ENCODE measurements around the gene TPM4.

Gene TPM4

GRCh38 chr19:16067205-16067938, 8.9 kb upstream of the TPM4 start:
- Histone ChIP-seq H4K20me1 (no peaks in the 10 kb centered on the region), H3K4me2 (peak overlapping the region in 9 of 11 experiments; percentile 9 to 68 (median 48); a peak in 11 of 22 replicates), H3K4me3 (no peak overlapping the region), H3K27me3 (no peaks in the 10 kb centered on the region), H3K27ac (peak overlapping the region in 9 of 11 experiments; percentile 23 to 59 (median 37); a peak in 11 of 22 replicates), H3K36me3 (no peaks in the 10 kb centered on the region), H3K9ac (peak overlapping the region in 6 of 11 experiments; percentile 3 to 32 (median 14); a peak in 6 of 22 replicates), H3K4me1 (peaks cover 43 to 83% (median 62%) of the 10 kb centered on the region in 10 experiments), H3K9me3 (replicated peaks in 1 of 11) (0 out of 22 replicates have a peak, but pooled peaks cover 0 to 3% (median 0%) of the 10 kb centered on the region in 11 experiments)
- TF ChIP-seq Cebpa-rat (IDR thresholded peaks at IDR 0.05): no peak

- Histone ChIP-seq H3K9me3 (replicated peaks in 1 of 11) (no peaks in the 10 kb centered on the region), H3K4me3 (no peak overlapping the region), H3K4me2 (no peak overlapping the region), H3K36me3 (no peaks in the 10 kb centered on the region), H3K4me1 (peaks cover 53 to 88% (median 71%) of the 10 kb centered on the region in 10 experiments), H3K9ac (no peak overlapping the region), H3K27me3 (no peaks in the 10 kb centered on the region), H4K20me1 (no peaks in the 10 kb centered on the region), H3K27ac (no peak overlapping the region)
- TF ChIP-seq Cebpa-rat (IDR thresholded peaks at IDR 0.05): no peak
These were observed 7.5 kb upstream of the TPM4 start for GRCh38 chr19:16068696-16069259.

GRCh38 chr19:16069813-16070365, 6.4 kb upstream of the TPM4 start:
- H4K20me1 ChIP-seq: no peaks in the 10 kb centered on the region
- H3K4me1 ChIP-seq: peaks cover 53 to 88% (median 70%) of the 10 kb centered on the region in 10 experiments
- H3K36me3 ChIP-seq: no peaks in the 10 kb centered on the region
- H3K9me3 ChIP-seq (replicated peaks in 1 of 11): no peaks in the 10 kb centered on the region
- no peaks in the 10 kb centered on the region for H3K27me3 ChIP-seq
- H3K27ac ChIP-seq: peak overlapping the region; percentile 60 to 82 (median 67); a peak in 21 of 22 replicates
- no peak for TF ChIP-seq Cebpa-rat (IDR thresholded peaks at IDR 0.05)
- H3K9ac ChIP-seq: peak overlapping the region in 10 of 11 experiments; percentile 7 to 68 (median 50); a peak in 18 of 22 replicates
- 0 out of 20 replicates have a peak overlapping the region, but pooled peaks of 1 of the 10 experiments have one; percentile 0 for H3K4me3 ChIP-seq
- H3K4me2 ChIP-seq: peak overlapping the region; percentile 56 to 89 (median 68)

GRCh38 chr19:16070366-16070990, 5.8 kb upstream of the TPM4 start:
- H3K4me2 ChIP-seq: peak overlapping the region; percentile 56 to 89 (median 68)
- H4K20me1 ChIP-seq: no peaks in the 10 kb centered on the region
- H3K4me3 ChIP-seq: 0 out of 20 replicates have a peak overlapping the region, but pooled peaks of 1 of the 10 experiments have one; percentile 0
- H3K27me3 ChIP-seq: no peaks in the 10 kb centered on the region
- H3K27ac ChIP-seq: peak overlapping the region; percentile 60 to 82 (median 67); a peak in 21 of 22 replicates
- TF ChIP-seq Cebpa-rat (IDR thresholded peaks at IDR 0.05): no peak
- H3K4me1 ChIP-seq: peaks cover 53 to 88% (median 70%) of the 10 kb centered on the region in 10 experiments
- peak overlapping the region in 10 of 11 experiments; percentile 7 to 68 (median 50); a peak in 18 of 22 replicates for H3K9ac ChIP-seq
- no peaks in the 10 kb centered on the region for H3K36me3 ChIP-seq
- no peaks in the 10 kb centered on the region for H3K9me3 ChIP-seq (replicated peaks in 1 of 11)

- H3K4me1 ChIP-seq: peaks cover 50 to 85% (median 69%) of the 10 kb centered on the region in 10 experiments
- no peaks in the 10 kb centered on the region for H3K9me3 ChIP-seq (replicated peaks in 1 of 11)
- peak overlapping the region in 4 of 11 experiments; percentile 50 to 68 (median 56); a peak in 3 of 22 replicates for H3K9ac ChIP-seq
- no peaks in the 10 kb centered on the region for H3K27me3 ChIP-seq
- H4K20me1 ChIP-seq: no peaks in the 10 kb centered on the region
- no peaks in the 10 kb centered on the region for H3K36me3 ChIP-seq
- H3K4me3 ChIP-seq: no peak overlapping the region
- TF ChIP-seq Cebpa-rat (IDR thresholded peaks at IDR 0.05): no peak
- H3K4me2 ChIP-seq: peak overlapping the region in 9 of 11 experiments; percentile 56 to 89 (median 77); a peak in 16 of 22 replicates
- peak overlapping the region in 9 of 11 experiments; percentile 62 to 82 (median 70); a peak in 15 of 22 replicates for H3K27ac ChIP-seq
These were observed 5.1 kb upstream of the TPM4 start for GRCh38 chr19:16071072-16071691.

GRCh38 chr19:16073481-16073880, 2.8 kb upstream of the TPM4 start:
- Histone ChIP-seq H3K4me3 (no peak overlapping the region), H3K4me1 (peaks cover 49 to 67% (median 60%) of the 10 kb centered on the region in 10 experiments), H3K9ac (peak overlapping the region in 8 of 11 experiments; percentile 13 to 44 (median 30); a peak in 11 of 22 replicates), H3K27ac (peak overlapping the region in 6 of 11 experiments; percentile 2 to 99 (median 14); a peak in 7 of 22 replicates), H3K4me2 (peak overlapping the region in 10 of 11 experiments; percentile 9 to 98 (median 46); a peak in 14 of 22 replicates), H3K9me3 (replicated peaks in 1 of 11) (no peaks in the 10 kb centered on the region), H4K20me1 (peaks cover 0 to 4% (median 0%) of the 10 kb centered on the region in 11 experiments; a peak in 1 of 22 replicates), H3K36me3 (peaks cover 0 to 12% (median 0%) of the 10 kb centered on the region in 11 experiments; a peak in 5 of 22 replicates), H3K27me3 (no peaks in the 10 kb centered on the region)
- TF ChIP-seq Cebpa-rat (IDR thresholded peaks at IDR 0.05): no peak

GRCh38 chr19:16073988-16074387, 2.3 kb upstream of the TPM4 start:
- TF ChIP-seq Cebpa-rat (IDR thresholded peaks at IDR 0.05): no peak
- peaks cover 0 to 4% (median 0%) of the 10 kb centered on the region in 11 experiments; a peak in 2 of 22 replicates for H4K20me1 ChIP-seq
- no peak overlapping the region for H3K4me3 ChIP-seq
- H3K36me3 ChIP-seq: peaks cover 0 to 14% (median 0%) of the 10 kb centered on the region in 11 experiments; a peak in 5 of 22 replicates
- H3K27me3 ChIP-seq: no peaks in the 10 kb centered on the region
- H3K4me2 ChIP-seq: peak overlapping the region; percentile 9 to 98 (median 60); a peak in 21 of 22 replicates
- no peaks in the 10 kb centered on the region for H3K9me3 ChIP-seq (replicated peaks in 1 of 11)
- peak overlapping the region in 10 of 11 experiments; percentile 13 to 95 (median 41); a peak in 12 of 22 replicates for H3K9ac ChIP-seq
- peaks cover 49 to 67% (median 61%) of the 10 kb centered on the region in 10 experiments for H3K4me1 ChIP-seq
- peak overlapping the region in 10 of 11 experiments; percentile 26 to 99 (median 44); a peak in 15 of 22 replicates for H3K27ac ChIP-seq
